Cerebellar nuclear complex (tissue), 1 donor: ENCODE measurements around the gene KCNN3.

ENCODE experiments used
- DNase-seq, 2 experiments: peaks; one replicate each; lab custom pipeline; 2025; lab: John Stamatoyannopoulos, UW

Gene KCNN3

GRCh38 chr1:154770897-154771594 is 99.0 kb downstream of the KCNN3 start:
- DNase-seq, result no peak

- no peak for DNase-seq
Observed at GRCh38 chr1:154769193-154769895, 100.7 kb downstream of the KCNN3 start.

GRCh38 chr1:154768456-154769125 is 101.5 kb downstream of the KCNN3 start:
- no peak for DNase-seq

- no peak for DNase-seq
Observed at GRCh38 chr1:154767315-154768240, 102.5 kb downstream of the KCNN3 start.

- DNase-seq, result no peak
Observed at GRCh38 chr1:154765970-154766369, 104.1 kb downstream of the KCNN3 start.

GRCh38 chr1:154764773-154765172 is 105.3 kb downstream of the KCNN3 start:
- no peak for DNase-seq

GRCh38 chr1:154764181-154764580 is 105.9 kb downstream of the KCNN3 start:
- DNase-seq, result no peak

GRCh38 chr1:154760469-154760933 is 109.6 kb downstream of the KCNN3 start:
- DNase-seq, result no peak

GRCh38 chr1:154759793-154760192 is 110.3 kb downstream of the KCNN3 start:
- DNase-seq, result no peak

GRCh38 chr1:154759196-154759595 is 110.9 kb downstream of the KCNN3 start:
- DNase-seq, result no peak

- no peak for DNase-seq
Observed at GRCh38 chr1:154758346-154758745, 111.7 kb downstream of the KCNN3 start.

GRCh38 chr1:154756793-154757548 is 113.1 kb downstream of the KCNN3 start:
- no peak for DNase-seq

- no peak for DNase-seq
Observed at GRCh38 chr1:154755858-154756730, 114.0 kb downstream of the KCNN3 start.

- no peak for DNase-seq
Observed at GRCh38 chr1:154753426-154753825, 116.7 kb downstream of the KCNN3 start.

- no peak for DNase-seq
Observed at GRCh38 chr1:154752273-154753030, 117.6 kb downstream of the KCNN3 start.

- no peak for DNase-seq
Observed at GRCh38 chr1:154751690-154752089, 118.4 kb downstream of the KCNN3 start.

GRCh38 chr1:154750681-154751665 is 119.1 kb downstream of the KCNN3 start:
- no peak for DNase-seq
